NOMO-1 treated with DMSO at 0.1 percent for 48 hours (cell line): ENCODE results near the gene IGSF1.

ENCODE experiments used
- DNase-seq: peaks from one replicate; lab custom pipeline; 2025; ENCODE audit not compliant: unreplicated experiment; lab: John Stamatoyannopoulos, UW

Gene IGSF1, protein sequence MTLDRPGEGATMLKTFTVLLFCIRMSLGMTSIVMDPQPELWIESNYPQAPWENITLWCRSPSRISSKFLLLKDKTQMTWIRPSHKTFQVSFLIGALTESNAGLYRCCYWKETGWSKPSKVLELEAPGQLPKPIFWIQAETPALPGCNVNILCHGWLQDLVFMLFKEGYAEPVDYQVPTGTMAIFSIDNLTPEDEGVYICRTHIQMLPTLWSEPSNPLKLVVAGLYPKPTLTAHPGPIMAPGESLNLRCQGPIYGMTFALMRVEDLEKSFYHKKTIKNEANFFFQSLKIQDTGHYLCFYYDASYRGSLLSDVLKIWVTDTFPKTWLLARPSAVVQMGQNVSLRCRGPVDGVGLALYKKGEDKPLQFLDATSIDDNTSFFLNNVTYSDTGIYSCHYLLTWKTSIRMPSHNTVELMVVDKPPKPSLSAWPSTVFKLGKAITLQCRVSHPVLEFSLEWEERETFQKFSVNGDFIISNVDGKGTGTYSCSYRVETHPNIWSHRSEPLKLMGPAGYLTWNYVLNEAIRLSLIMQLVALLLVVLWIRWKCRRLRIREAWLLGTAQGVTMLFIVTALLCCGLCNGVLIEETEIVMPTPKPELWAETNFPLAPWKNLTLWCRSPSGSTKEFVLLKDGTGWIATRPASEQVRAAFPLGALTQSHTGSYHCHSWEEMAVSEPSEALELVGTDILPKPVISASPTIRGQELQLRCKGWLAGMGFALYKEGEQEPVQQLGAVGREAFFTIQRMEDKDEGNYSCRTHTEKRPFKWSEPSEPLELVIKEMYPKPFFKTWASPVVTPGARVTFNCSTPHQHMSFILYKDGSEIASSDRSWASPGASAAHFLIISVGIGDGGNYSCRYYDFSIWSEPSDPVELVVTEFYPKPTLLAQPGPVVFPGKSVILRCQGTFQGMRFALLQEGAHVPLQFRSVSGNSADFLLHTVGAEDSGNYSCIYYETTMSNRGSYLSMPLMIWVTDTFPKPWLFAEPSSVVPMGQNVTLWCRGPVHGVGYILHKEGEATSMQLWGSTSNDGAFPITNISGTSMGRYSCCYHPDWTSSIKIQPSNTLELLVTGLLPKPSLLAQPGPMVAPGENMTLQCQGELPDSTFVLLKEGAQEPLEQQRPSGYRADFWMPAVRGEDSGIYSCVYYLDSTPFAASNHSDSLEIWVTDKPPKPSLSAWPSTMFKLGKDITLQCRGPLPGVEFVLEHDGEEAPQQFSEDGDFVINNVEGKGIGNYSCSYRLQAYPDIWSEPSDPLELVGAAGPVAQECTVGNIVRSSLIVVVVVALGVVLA (N-terminal part only)

DNA sequence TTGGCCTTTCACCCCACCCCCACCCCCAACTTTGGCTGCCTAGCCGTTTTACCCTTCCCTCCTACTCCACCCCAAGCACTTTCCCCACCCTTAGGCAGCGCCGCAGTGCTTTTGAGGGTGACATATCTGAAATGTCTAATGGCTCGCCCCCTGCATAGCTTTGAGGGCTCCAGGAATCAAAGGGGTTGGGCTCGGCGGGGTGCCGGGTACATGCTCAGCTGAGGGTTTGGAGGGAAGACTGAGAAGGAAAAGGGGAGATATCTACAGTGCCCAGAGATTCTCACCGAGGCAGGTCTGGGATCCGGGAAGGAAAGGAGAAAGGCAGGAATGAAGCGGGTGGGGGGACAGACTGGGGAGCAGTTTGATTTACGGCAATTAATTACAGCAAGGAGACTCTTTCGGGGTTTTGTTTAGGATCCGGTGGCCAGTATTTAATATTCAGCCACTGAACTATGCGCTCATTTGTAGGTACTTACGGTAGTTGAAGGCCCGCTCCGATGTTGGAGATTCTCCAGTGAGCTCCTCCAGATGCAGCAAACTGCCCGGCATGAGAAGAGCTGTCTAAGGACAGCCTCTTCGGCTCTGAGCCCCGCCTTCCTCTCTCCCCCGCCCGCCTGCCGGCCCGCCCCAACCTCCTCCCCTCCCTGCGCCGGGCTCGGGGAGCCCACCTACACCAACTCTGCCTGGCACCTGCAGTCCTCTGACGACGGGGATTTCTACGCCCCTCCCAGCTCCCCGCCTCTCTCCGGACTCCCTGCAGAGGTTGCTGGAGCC, at the start of gene IGSF1:
TSS of gene IGSF1 (minus strand) at position 569 of the 774 bp plus-strand sequence. CDS start 2,632 bp downstream, outside the sequence.
- no peak for DNase-seq

DNA sequence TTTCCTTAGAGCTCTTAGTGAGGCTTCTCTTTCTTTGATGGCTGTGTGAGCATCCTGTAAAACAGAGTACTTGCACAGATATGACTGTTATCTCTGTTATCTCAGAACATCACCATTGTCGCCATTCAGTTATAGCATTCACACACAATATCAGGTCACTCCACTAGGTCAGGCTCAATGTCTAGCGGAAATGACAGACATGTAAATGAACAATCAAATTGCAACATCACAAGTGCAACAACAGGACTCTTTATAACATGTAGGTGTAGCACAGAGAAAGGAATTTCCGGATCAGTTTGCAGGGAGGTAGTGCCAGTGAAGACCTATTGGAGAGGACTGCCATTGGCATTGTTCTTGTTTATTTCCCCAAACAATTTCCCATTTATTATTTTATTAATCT, 43.2 kb upstream of the IGSF1 start:
- DNase-seq: no peak

DNA sequence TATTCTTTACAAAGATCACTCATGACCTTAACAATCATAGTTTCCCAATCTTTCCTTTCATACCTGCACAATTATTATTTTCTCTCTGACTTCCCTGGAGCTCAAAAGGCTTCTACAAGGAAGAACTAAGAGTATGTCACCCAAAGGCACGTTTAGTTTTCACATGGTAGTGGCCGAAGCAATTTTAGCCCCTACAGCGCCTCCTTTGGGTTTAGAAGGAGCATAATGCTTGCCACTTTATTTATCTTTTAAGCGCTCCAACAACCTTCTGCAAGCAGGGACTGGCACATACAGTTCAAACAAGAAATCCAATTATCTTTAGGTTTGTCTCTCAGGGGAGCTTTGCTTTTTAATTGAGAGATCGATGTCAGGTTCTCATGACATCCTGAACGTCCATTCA, 42.0 kb upstream of the IGSF1 start:
- DNase-seq: no peak

DNA sequence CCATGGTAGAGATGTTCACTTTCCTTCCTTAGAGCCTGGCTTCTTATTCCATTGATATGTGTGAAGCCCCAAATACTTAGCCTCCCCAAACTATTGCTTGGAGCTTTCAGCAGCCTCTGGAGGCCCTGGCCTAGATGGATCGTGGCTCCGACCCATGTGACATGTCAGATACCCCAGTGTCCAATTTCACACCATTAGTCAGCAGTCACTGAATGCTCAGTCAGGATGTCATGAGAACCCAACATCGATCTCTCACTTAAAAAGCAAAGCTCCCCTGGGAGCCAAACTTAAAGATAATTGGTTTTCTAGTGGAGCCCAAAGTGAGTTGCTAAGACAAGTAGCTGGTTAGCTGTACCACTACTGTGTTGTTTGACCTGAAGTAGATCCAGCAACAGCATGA, 41.6 kb upstream of the IGSF1 start:
- no peak for DNase-seq

DNA sequence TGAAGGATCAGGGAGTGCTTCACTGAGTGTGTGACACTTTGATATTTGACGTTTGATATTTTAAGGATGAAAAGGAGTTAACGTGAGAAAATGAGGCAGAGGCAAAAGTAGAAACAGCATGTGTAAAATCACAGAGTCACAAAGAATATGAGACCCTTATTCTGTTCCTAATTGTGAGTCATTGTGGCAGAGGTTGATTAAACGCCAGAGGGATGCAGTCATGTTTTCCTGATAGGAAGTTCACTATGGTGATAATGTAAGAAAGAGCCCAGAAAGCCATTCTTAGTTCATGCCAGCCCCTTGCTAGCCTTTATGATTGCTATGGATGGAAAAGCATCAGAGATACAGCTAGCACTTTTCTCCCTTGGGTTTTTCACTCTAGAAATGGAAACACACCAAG, 33.5 kb upstream of the IGSF1 start:
- DNase-seq: no peak

DNA sequence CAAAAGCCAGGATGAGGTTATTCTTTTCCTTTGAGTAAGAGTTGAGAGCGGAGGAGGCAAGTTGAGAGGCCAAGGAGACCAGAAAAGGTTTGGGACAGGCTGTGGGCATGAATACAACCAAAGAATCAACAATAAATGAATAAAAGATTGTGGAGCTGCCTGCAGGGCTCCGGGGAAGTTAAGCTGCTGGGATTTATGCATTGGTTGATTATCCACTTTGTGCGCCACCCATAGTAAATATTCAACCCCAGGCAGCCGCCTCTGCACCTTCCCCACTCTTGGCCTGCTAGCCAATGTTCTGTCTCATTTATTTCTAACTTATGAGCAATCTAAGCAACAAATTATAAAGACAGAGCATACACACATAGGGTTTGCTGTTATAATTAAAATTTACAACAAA, 28.2 kb upstream of the IGSF1 start:
- no peak for DNase-seq

DNA sequence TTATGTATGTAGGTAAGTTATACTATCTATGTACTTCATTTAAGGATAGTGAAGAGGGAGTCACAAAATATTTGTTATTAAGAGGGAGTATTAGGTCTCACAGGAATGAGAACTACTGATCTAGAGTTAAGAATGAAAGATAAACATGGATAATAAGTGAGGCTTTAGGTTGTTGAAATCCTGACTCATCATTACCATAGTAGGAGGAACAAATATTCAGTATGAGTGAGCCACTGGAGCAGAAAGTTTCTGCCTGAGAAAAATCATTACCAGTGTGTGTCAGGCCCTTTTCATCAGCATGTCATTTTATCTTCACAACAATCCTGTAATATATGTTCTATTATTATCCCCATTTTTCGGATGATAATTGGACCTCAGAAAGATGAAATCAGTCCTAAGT, 27.2 kb upstream of the IGSF1 start:
- no peak for DNase-seq

DNA sequence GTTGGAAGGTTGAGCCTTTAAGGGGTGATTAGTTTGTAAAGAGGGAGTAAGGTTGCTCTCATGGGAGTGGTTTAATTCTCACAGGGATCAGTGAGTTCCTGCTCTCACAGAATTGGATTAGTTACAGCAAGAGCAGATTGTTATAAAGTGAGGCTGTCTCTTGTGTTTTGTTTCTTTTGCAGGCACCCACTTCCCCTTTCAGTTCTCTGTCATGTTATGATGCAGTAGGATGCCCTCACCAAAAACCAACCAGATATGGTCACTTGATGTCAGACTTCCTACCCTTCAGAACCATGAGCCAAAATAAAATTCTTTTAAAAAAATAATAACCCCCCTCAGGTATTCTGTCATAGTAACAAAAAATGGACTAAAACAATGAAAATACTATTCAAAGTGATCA, 19.9 kb upstream of the IGSF1 start:
- DNase-seq: no peak

DNA sequence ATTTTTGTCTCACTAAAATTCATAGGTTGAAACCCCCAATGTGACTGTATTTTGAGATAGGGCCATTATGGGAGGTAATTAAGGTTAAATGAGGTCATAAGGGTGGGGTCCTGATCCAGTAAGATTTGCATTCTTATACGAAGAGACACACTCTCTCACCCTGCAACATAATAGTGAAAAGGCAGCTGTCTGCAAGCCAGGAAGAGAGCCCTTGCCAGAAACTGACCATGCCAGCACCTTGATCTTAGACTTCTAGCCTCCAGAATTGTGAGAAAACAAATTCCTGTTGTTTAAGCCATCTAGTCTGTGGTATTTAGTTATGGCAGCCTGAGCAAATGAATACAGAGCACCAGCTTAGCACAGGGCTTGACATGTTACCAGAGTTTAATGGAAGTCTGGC, 17.5 kb upstream of the IGSF1 start:
- DNase-seq: no peak

DNA sequence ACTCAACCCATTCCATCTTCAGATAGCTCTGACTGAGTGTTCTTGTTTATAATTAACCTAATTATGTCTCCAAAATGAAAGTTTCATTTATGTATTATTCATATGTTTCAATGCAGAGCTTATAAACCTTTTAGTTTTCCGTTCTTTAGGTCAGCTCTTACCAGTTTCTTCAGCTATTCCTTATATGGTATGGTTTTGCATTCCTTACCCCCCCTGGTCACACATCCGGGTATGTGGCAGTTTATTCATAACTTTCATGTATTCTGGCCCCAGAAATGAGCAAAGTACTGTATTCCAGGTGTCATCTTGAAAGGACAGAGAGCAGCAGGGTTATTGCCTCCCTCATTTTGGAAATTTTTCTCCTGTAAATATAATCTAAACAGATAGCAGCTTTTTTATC, 16.8 kb upstream of the IGSF1 start:
- DNase-seq: no peak

DNA sequence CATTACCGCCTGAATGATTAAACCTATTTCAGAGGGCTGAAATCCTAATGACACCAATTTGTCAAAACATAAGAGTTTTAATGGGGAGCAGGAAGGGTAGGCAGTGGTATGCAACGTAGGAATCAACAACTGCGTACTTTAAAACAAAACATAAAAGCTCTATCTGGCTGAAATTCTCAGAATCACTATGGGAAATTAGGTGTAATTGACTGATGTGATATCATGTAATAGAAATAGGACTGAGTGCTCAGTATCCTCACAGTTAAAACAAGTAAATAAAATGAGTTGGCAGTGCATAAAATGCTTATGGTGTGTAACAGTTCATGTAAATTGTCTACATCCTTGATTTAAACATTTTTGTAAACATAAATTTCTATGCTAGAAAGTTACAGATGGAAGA, 13.6 kb upstream of the IGSF1 start:
- no peak for DNase-seq

DNA sequence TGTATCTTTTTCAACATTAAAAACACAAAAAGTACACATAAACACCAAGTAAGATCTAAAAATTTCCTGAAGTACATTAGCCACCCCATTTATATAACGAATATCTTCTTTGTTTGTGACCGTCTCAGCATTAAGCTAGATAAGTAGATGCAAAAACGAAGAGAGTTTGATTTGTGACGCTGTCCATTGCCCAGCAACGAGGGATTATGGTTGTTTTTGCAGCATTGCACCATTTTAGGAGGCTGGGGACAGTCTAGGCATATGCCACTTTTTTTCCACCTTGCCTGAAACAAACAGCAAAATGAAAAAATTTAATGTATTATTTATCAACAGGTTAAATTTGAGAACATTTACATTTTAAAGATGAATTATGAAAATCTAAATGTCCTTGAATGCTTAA, 12.0 kb upstream of the IGSF1 start:
- no peak for DNase-seq

DNA sequence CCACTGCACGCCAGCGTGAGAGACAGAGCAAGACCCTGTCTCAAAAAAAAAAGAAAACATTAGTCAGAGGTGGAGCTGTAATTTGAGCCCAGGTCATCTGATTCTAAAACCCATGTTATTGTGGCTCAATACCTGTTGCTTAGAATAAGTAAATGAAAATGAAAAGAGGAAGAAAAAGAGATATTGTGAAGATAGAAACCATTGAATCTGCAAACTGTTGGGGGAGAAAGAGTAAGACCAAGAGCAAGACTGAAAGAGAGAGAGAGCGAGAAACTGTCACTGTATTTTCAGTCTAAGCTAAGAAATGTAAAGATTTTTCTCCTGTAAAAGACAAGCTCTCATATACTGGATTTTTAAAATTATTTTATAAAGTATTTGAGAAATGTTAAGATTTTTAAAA, 9.7 kb upstream of the IGSF1 start:
- no peak for DNase-seq

DNA sequence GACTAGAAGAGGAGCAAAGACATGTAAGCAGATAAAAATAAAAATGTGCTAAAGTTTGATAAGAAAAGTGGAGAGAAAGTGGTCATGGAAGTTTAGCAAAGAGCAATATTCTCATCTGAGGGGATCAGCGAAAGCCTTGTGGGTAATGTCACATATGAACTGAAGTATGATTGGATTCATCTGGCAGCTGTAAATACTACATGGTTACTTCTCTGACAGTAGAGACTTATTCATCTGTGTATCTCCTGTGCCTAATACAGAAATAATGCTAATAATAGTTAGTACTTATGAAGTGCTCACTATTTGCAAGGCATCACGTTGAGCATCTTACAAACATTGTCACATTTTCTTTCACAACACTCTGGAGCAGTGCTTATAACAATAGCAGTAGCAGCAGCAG, 8.9 kb upstream of the IGSF1 start:
- no peak for DNase-seq

DNA sequence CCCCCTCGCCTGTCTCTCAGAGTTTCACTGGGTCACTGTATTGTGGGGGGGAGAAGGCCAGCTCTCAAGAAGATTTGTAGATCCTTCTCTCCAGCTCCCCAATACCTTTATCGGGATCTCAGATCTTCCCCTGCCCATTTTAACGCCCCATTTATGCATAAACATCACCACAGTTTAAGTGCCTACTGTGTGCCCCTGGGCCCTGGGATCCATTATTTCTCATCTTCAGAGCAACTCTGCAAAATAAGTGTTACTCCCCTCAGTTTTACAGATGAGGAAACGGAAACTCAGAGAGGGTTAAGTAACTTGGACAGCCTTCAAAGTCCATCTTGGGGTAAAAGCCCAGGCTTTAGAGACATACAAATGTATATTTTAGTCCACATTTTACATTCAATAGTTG, 421 bp upstream of the IGSF1 start:
- DNase-seq: no peak

DNA sequence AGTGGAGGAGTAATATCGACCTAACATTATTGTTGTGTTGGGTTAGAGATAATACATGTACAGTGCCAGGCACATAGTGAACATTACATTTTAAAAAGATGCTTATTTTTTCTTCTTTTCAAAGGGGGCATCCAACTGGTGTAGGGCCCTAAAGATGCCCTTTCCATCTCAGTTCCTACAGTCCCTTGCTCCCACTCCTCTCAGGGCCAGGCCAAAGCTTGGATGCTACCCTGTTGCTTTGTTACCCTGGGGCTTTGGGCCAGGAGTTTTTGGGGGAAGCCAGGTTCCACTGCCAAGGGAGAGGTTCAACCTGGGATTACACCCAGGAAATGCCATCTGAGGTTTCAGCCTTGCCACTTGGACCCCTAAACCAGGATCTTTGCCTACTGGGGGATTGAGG, 918 bp downstream of the IGSF1 start:
- DNase-seq: no peak

DNA sequence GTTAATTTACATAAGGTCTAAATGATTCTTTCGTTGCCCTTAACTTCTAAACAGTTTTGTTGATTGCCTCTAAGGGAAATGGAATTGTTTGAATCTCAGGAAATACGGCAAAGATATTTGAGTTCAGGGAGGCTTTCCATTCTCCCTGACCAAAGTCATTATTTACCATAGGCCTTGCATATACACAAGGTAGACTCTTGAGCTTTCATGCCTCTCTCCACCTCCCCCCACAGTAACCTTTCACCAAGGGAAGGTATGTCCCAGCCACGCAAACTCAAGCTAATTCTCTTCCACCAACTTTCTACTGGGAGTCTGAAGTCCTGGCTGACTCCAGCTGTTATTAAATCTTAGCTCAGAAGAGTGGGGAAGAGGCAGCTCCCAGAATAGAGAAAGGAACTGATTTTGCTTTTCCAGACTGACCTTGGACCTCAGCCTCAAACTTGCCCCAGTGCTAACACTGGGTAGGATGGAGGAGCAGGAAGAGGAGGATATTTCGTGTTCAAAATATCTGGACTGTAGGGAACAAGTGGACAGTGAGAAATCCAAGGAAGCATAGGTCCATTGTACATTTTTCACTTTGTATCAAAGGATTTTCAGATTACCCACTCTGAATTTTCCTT, 1.4 kb downstream of the IGSF1 start:
- no peak for DNase-seq

DNA sequence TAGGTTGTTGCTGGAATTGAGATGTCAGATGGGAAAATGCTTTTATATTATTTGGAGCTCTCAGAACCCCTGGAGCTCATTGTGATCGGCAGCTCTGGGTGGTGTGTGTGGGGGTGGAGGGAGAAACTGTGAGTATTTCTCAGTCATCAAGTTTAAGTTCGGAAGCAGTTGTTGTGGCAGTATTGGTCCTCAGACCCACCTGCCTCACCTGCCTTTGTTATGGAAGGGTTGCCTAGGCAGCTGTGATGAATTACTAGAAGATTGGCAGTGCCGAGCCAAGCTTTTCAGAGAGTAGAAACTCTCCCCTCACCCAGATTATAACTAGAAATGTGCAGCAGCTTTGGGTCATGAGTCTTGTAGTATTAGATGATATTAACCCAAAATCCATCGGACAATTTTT, 9.5 kb downstream of the IGSF1 start:
- no peak for DNase-seq

DNA sequence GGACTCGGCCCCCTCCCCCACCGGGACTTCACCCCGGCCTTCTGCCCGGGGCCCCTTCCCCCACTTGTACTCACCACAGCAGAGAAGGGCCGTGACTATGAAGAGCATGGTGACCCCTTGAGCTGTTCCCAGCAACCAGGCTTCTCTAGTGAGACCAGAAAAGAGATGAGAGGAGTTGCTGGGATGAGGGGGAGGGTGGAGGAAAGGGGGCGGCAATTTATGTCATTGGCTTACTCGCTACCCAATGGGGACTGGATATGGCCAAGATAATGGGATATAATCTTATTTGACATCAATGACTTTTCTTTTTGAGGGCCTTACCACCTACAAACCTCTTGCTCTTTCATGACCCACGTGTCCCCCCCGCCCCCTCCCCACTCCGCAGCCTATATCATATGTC, 9.9 kb downstream of the IGSF1 start:
- no peak for DNase-seq

DNA sequence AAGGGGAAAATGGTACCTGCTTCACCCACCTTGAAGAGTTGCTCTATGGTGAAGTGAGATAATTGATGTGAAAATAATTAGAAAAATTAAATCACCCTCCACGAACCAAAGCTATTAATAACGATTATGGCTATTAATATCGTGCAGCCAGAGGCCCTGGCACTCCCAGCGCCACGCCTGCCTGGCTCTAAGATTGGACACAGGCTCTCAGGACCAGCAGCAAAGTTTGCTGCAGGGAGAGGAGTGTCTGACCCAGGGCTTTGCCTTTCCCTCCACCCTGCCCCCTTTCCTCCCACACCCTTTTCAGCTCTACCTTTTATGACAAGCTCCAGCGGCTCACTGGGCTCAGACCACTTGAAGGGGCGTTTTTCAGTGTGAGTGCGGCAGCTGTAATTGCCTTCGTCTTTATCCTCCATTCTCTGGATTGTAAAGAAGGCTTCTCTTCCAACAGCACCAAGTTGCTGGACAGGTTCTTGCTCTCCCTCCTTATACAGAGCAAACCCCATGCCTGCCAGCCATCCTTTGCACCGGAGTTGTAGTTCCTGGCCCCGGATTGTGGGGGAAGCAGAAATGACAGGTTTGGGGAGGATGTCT, 11.5 kb downstream of the IGSF1 start:
- no peak for DNase-seq
